GM12865 (cell line): Measurements from ENCODE around the gene ISCA2.

Experiments used
- DNase-seq: peaks from one replicate; pipeline ENCODE4 v3.0.0; 2010; ENCODE audit warnings: low read depth
- H3K4me3 ChIP-seq: 2 replicates; pipeline ENCODE4 v1.5.1; 2011; ENCODE audit warnings: mild to moderate bottlenecking, low read depth, low read length, control low read depth
- CTCF ChIP-seq: IDR thresholded peaks from 2 replicates; pipeline ENCODE4 v1.5.1; 2011; ENCODE audit warnings: low read length, control low read depth, low read depth, inconsistent platforms; ENCODE audit not compliant: insufficient read depth; ENCODE audit errors: missing control alignments

ISCA2 gene

DNA sequence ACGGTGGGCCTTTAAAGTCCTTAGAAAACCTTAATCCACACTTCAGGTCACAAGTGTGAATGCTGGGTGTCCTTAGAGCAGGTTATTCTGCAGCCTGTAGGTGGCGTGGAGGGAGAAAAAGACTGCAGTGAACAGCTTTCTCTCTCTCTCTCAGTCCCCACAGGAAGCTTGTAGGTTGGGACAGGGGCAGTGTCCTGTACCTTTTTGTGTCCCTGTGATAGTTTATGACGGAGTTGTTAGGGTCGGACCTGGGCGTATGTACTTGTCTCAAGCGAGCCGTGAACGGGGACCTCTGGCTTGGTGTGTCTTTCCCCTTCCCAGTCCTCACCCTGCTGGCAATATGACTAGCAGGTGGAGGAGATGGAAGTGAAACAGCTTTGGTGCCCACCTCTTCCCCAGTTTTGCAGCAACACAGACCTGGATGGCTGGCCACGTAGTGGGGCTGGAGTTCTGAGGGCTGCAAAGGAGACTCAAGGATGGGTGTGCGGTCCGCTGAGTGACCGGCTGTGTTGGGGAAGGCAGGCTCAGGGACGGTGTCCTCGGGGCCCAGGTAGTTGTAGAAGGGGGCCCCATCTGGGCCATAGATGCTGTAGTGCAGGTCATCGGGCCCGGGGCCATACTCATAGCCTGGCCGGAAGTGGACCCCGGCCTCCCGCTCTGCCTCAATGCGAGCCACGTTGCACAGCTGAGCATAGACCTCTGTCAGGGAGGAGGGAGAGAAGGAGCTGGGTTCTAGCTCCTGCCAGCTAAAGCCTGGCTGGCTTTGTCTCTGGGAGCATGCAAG lies 8.9 kb downstream of the ISCA2 start:
- H3K4me3 ChIP-seq, result no peak overlapping the region
- peak; percentile 65 for TF ChIP-seq CTCF
- peak; percentile 57 for DNase-seq

DNA sequence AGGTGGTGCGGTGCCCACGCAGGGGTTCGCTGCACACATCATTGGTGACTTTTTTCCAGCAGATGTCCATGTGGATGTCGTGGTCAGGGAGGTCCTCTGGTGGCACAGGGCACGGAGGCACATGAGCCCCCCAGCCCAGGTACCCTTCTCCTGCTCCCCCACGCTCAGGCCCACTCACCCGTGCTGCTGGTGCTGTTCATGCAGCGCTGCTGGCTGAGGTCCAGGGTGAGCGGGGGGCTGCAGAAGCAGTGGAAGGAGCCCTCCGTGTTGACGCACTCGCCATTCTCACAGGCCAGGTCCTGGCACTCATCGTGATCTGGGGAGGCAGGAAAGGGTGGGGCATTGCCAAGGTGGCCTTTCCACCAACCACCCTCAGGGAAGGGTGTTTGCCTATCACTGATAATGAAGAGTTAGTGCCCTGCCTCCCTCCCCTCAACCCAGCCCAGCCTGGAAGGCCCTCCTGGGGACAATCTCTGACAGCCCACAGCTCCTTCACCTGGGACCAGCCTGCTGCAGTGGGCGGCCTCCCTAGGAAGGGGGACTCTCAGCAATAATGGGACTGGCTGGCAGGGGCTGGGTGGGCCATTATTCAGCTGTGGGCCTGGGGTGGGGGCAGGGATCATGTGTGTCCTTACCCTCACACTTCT lies 9.8 kb downstream of the ISCA2 start:
- TF ChIP-seq CTCF, result no peak
- no peak overlapping the region for H3K4me3 ChIP-seq
- DNase-seq, result no peak

DNA sequence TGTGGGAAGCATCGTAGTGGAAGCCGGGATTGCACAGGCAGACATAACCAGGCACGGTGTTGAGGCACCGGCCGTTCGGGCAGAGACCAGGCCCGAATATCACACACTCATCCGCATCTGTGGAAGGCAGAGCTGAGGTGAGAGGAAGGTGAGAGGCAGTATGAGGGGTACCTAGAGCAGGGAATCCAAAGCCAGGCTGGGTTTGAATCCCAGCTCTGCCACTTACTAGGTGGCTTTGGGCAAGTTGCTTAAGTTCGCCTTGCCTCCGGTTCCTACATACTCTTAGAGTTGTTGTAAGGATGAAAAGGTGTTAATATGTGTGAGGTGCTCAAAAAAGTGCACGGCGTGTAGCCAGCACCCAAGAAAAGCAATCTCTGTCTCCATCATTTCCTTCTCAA lies 10.4 kb downstream of the ISCA2 start:
- no peak for TF ChIP-seq CTCF
- H3K4me3 ChIP-seq, result no peak overlapping the region
- DNase-seq, result no peak

DNA sequence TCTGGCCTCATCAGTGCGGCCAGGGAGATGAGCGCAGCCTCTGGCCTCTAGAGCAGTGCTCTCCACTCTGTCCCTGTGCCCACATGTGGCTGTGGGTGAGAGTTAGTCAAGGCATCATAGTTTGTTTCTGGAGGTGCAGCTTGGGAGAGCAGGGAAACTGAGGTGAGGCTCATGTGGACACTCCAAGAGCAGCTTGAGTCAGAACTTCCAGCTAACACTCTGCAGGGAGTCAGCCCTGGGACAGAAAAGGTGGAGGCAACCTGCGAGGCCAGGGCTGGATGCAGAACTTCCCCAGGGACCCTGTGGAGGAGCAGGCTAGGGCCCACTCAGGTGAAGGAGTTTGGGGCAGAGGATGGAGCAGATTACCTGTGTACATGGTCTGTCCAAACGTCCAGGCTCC lies 10.8 kb downstream of the ISCA2 start:
- no peak for DNase-seq
- H3K4me3 ChIP-seq, result no peak overlapping the region
- no peak for TF ChIP-seq CTCF

DNA sequence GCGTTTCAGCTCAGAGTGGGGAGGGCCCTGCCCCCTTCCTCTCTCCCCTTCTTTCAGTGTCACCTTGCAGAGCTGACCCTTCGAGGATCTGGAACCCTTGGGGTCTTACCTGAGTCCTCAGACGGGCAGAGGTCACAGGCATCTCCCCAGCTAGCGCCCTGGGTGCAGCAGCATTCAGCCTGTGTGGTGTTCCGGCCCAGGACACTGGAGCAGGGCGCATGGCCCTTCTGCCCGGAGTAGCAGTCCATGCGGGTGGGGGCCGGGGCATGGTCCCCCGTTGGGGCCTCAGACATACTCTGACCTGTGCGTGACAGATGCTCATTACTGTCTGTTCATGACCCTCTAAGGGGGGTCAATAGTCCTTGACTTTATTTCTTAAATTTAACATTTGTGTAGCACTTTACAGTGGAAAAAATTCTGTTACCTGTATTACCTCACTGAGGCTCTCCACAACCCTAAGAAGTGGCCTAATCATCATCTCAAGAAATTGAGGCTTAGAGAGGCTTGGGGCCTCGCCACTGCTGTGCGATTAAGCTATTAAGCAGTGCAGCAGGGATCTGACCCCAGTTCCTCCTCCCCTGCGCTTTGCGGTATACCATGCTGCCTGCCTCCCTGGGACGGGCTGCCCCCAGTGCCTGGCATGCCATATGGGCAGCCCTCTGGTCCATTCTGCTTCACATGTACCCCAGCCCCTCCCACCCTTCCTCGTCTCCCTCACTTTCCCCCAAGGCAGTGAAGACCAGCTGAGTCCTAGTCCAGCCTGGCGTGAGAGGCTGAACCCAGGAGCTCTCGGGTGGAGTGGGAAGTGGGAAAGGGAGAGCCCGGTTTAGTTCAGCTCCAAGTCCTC lies 11.5 kb downstream of the ISCA2 start:
- no peak overlapping the region for H3K4me3 ChIP-seq
- no peak for TF ChIP-seq CTCF
- no peak for DNase-seq

GRCh38 chr14:74505831-74506230 lies 12.3 kb downstream of the ISCA2 start:
- DNase-seq, result no peak

More at GRCh38 chr14:74505831-74506230, 12.3 kb downstream of the ISCA2 start:
- no peak for TF ChIP-seq CTCF
- H3K4me3 ChIP-seq, result no peak overlapping the region
